Thyroid gland (tissue), 4 donors: ENCODE results near the gene FAM118A. TPM values are rescaled to one million over a fixed set of nuclear protein-coding genes. Genes with fewer than 3 reads are reported as not detected.
"Not testable (repeated sequence)": the region's sequence is repeated elsewhere in the genome, so short reads cannot be mapped to it uniquely, and the experiment has no call there.

ENCODE experiments used
- DNase-seq, 2 donors: peaks; one replicate each; pipeline ENCODE4 v3.0.0-alpha.2; 2019
- H3K27ac ChIP-seq, 3 donors: fragments of 200-600 bp; sonication (generic); 1 replicate in 2 of 3; 2 replicates in 1 of 3; pipeline ENCODE4 v1.5.1; 2016 to 2019; ENCODE audit warnings: mild to moderate bottlenecking in 1 of 3, moderate library complexity in 1 of 3
- H3K27me3 ChIP-seq: fragments of 200-600 bp; sonication (generic); one replicate; pipeline ENCODE4 v1.5.1; 2019
- H3K36me3 ChIP-seq, 2 donors: fragments of 200-600 bp; sonication (generic); one replicate each; pipeline ENCODE4 v1.5.1; 2016 to 2019
- H3K4me1 ChIP-seq, 2 donors: fragments of 200-600 bp; sonication (generic); one replicate each; pipeline ENCODE4 v1.5.1; 2017 to 2019
- H3K4me3 ChIP-seq, 3 donors: fragments of 200-600 bp; sonication (generic); replicated peaks in 1 of 3; 1 replicate in 2 of 3; 2 replicates in 1 of 3; pipeline ENCODE4 v1.5.1; 2016; ENCODE audit warnings: mild to moderate bottlenecking in 1 of 3
- H3K9me3 ChIP-seq: fragments of 200-600 bp; sonication (generic); one replicate; pipeline ENCODE4 v1.5.1; 2017
- POLR2A ChIP-seq, 2 donors: fragments of 450-650 bp; IDR thresholded peaks; one replicate each; pipeline ENCODE4 v1.6.1; 2017; ENCODE audit warnings: antibody characterized with exemption in 2 of 2, mild to moderate bottlenecking in 2 of 2, moderate library complexity in 1 of 2
- WGBS, 2 donors: methylation state at CpG; one replicate each; pipeline ENCODE4 v1.1.5; 2017; 5-methylcytosine and 5-hydroxymethylcytosine counted together
- intact Hi-C: fragments of 100-400 bp; cut with DNase I; formaldehyde crosslinking; loops from one replicate; pipeline ENCODE4 v1.15.1; 2023
- total RNA-seq, 4 donors: library from RNA; depleted of rRNA; stranded (reverse); fragments of >200 nt; gene quantifications; one replicate each; pipeline ENCODE4 v1.2.3, GENCODE V29; 2016
- TF ChIP-seq, protein P1 (sequence below), 6 experiments: fragments of 200-600 bp in 3 of 6; fragments of 450-650 bp in 3 of 6; sonication (generic) in 3 of 6; IDR thresholded peaks; one replicate each; pipeline ENCODE4 v1.5.1; 2016 to 2019; ENCODE audit warnings: antibody characterized with exemption in 6 of 6, mild to moderate bottlenecking in 2 of 6, inconsistent platforms in 1 of 6, moderate library complexity in 1 of 6

Gene FAM118A
- total RNA-seq, 4 donors from 2014 or later = 15.7 to 104 (median 75.3) TPM

DNA sequence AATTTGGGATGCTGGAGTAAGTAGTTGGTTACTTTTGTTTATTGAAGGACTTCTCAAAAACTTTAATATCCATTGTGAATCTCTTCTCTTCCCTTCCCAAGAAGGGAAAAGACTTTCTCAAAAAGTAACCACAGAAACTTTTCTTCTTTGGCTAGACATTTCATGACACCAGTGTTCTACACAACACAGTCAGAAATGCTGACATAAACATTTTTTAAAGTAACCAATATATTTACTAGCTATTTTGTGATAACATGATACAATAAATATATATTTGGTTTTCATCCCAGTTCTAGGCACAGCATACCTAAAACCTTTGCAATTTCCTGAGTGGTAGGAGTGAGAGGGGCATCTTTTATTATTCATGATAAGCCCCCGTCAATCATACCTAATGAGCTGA, 47.8 kb downstream of the FAM118A start:
- no peaks in the 10 kb centered on the region for H3K4me1 ChIP-seq
- TF ChIP-seq, protein P1, sequence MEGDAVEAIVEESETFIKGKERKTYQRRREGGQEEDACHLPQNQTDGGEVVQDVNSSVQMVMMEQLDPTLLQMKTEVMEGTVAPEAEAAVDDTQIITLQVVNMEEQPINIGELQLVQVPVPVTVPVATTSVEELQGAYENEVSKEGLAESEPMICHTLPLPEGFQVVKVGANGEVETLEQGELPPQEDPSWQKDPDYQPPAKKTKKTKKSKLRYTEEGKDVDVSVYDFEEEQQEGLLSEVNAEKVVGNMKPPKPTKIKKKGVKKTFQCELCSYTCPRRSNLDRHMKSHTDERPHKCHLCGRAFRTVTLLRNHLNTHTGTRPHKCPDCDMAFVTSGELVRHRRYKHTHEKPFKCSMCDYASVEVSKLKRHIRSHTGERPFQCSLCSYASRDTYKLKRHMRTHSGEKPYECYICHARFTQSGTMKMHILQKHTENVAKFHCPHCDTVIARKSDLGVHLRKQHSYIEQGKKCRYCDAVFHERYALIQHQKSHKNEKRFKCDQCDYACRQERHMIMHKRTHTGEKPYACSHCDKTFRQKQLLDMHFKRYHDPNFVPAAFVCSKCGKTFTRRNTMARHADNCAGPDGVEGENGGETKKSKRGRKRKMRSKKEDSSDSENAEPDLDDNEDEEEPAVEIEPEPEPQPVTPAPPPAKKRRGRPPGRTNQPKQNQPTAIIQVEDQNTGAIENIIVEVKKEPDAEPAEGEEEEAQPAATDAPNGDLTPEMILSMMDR (IDR thresholded peaks at IDR 0.05) = no peak
- TF ChIP-seq POLR2A (IDR thresholded peaks at IDR 0.05) = no peak
- H3K9me3 ChIP-seq = no peaks in the 10 kb centered on the region
- no peak for DNase-seq
- WGBS, 2 donors = 96 to 100% methylated on average over 1 of the region's 1 CpG
- no peaks in the 10 kb centered on the region for H3K36me3 ChIP-seq
- H3K4me3 ChIP-seq = no peak overlapping the region
- H3K27ac ChIP-seq = no peak overlapping the region
- H3K27me3 ChIP-seq = no peaks in the 10 kb centered on the region
- intact Hi-C loops = no loop called here

DNA sequence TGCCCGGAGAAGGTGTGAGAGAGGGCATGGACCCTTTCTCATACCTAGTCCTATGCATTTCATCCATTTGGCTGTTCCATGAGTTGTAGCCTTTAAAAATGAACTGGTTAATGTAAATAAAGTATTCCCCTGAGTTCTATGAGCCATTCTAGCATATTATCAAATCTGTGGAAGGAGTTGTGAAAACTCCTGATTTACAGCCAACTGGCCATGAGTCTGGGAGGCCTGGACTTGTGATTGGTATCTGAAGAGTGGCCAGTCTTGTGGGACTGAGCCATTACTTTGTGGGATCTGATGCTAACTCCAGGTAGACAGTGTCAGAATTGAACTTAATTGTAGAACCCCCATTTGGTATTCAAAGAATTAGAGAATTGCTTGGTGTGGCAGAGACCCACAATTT, 48.4 kb downstream of the FAM118A start:
- Histone ChIP-seq H3K36me3 (no peaks in the 10 kb centered on the region), H3K9me3 (no peaks in the 10 kb centered on the region), H3K4me1 (no peaks in the 10 kb centered on the region), H3K4me3 (no peak overlapping the region), H3K27ac (no peak overlapping the region), H3K27me3 (no peaks in the 10 kb centered on the region)
- no peak for TF ChIP-seq POLR2A (IDR thresholded peaks at IDR 0.05)
- TF ChIP-seq, protein P1 (IDR thresholded peaks at IDR 0.05) = no peak
- intact Hi-C loops = no loop called here
- DNase-seq = no peak
- 100% methylated on average over 1 of the region's 1 CpG for WGBS, 2 donors

DNA sequence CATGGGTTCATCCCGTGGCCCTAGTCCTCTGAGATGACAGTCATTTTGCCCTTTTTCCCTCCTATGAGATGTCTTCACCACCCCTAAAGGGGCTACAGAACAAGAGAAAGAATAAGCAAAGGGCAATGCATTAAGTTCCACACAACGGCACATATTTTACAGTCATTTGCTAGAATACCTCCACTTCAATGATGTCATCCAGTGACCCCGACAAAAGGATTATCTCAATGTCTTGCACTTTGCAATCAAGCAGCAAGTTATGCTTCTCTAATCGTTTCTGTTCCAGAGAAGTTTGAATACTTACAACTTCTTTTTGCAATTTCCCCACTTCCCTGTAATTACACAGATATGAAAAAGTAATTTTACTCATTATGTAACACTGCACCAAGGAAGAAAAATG, 49.9 kb downstream of the FAM118A start:
- TF ChIP-seq, protein P1 (IDR thresholded peaks at IDR 0.05) = no peak
- no peak for TF ChIP-seq POLR2A (IDR thresholded peaks at IDR 0.05)
- Histone ChIP-seq H3K4me3 (no peak overlapping the region), H3K27ac (no peak overlapping the region), H3K4me1 (no peaks in the 10 kb centered on the region), H3K36me3 (no peaks in the 10 kb centered on the region), H3K27me3 (no peaks in the 10 kb centered on the region), H3K9me3 (no peaks in the 10 kb centered on the region)
- DNase-seq = no peak
- WGBS, 2 donors = 72 to 79% methylated on average over 4 of the region's 4 CpGs
- intact Hi-C loops = no loop called here

DNA sequence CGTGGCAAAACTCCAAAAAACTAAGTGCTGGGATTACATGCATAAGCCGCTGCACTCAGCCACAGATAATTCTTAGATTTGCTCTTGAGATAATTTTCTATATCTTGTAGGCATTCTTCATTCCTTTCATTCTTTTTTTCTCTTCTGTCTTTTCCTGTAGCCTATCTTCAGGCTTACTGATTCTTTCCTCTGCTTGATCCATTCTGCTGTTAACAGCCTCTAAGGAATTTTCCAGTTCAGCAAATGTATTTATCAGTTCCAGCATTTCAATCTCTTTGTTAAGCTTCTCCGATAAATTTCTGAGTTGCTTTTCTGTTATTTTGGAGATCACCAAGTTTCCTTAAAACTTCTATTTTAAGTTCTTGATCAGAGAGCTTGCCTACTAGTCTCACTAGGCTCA, 57.0 kb downstream of the FAM118A start:
- H3K27me3 ChIP-seq = no peaks in the 10 kb centered on the region
- no peak overlapping the region for H3K4me3 ChIP-seq
- H3K4me1 ChIP-seq = no peaks in the 10 kb centered on the region
- intact Hi-C loops = no loop called here
- no peaks in the 10 kb centered on the region for H3K9me3 ChIP-seq
- H3K36me3 ChIP-seq = no peaks in the 10 kb centered on the region
- TF ChIP-seq, protein P1 (IDR thresholded peaks at IDR 0.05) = no peak
- TF ChIP-seq POLR2A (IDR thresholded peaks at IDR 0.05) = no peak
- no peak for DNase-seq
- H3K27ac ChIP-seq = no peak overlapping the region
- WGBS, 2 donors = 83 to 86% methylated on average over 3 of the region's 3 CpGs

DNA sequence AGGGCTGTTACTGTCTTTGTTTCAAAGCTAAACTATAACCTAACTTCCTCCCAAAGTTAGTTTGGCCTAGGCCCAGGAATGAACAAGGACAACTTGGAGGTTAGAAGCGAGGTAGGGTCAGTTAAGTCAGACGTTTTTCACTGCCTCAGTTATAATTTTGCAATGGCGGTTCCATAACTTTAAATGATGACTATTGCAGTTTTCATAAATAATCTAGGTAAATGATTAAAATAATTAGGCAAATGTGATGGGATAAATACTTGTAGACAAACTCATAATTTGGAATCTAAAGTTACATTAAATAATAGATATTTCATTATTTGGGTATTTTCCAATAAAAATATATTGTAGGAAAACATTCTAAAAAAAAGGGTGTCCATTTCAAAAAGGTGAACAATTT, 63.9 kb downstream of the FAM118A start:
- 89 to 91% methylated on average over 3 of the region's 3 CpGs for WGBS, 2 donors
- DNase-seq, H3K27me3 ChIP-seq, H3K36me3 ChIP-seq, H3K4me1 ChIP-seq, H3K27ac ChIP-seq, intact Hi-C loops, H3K4me3 ChIP-seq, H3K9me3 ChIP-seq: not testable (repeated sequence)

DNA sequence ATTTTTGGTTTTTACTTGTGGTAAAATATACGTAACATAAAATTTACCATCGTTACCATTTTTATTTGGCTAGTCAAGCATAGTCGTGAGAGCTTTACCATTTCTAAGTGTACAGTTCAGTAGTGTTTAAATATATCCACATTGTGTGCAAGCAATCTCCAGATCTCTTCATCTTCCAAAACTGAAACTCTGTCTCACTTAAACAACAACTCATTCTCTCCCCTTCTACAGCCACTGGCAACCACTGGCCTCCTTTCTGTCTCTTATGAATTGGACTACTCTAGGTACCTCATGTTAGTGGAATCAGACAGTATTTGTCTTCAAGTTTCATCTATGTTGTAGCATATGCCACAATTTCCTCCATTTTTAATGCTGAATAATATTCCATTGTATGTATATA, 66.3 kb downstream of the FAM118A start:
- TF ChIP-seq, protein P1 (IDR thresholded peaks at IDR 0.05) = no peak
- no peak for TF ChIP-seq POLR2A (IDR thresholded peaks at IDR 0.05)
- Histone ChIP-seq H3K9me3 (no peaks in the 10 kb centered on the region), H3K27ac (no peak overlapping the region), H3K36me3 (no peaks in the 10 kb centered on the region), H3K4me1 (no peaks in the 10 kb centered on the region), H3K4me3 (no peak overlapping the region), H3K27me3 (no peaks in the 10 kb centered on the region)
- DNase-seq = no peak
- intact Hi-C loops = no loop called here
- WGBS, 2 donors = 74 to 95% methylated on average over 3 of the region's 3 CpGs
